Measurements from ENCODE around the gene SPAG5.
"Not testable (repeated sequence)": the region's sequence is repeated elsewhere in the genome, so short reads cannot be mapped to it uniquely, and the experiment has no call there.

The SPAG5 gene

GRCh38 chr17:28612531-28612930 lies 13.7 kb upstream of the SPAG5 start:
- no peak for DNase-seq

GRCh38 chr17:28610376-28610775 lies 11.6 kb upstream of the SPAG5 start:
- no peak for DNase-seq

GRCh38 chr17:28604031-28604430 lies 5.2 kb upstream of the SPAG5 start:
- DNase-seq: not testable (repeated sequence)

- DNase-seq: no peak
Observed at GRCh38 chr17:28599311-28600184, 723 bp upstream of the SPAG5 start.

GRCh38 chr17:28598389-28598788 lies 436 bp downstream of the SPAG5 start:
- no peak for DNase-seq

- no peak for DNase-seq
Observed at GRCh38 chr17:28597606-28598383, 1.0 kb downstream of the SPAG5 start.

GRCh38 chr17:28592260-28592659 lies 6.6 kb downstream of the SPAG5 start:
- no peak for DNase-seq

GRCh38 chr17:28585851-28586250 lies 13.0 kb downstream of the SPAG5 start:
- no peak for DNase-seq

- no peak for DNase-seq
Observed at GRCh38 chr17:28584434-28584833, 14.4 kb downstream of the SPAG5 start.

GRCh38 chr17:28582513-28582912 lies 16.3 kb downstream of the SPAG5 start:
- no peak for DNase-seq

GRCh38 chr17:28580959-28581358 lies 17.9 kb downstream of the SPAG5 start:
- no peak for DNase-seq

GRCh38 chr17:28579526-28579925 lies 19.3 kb downstream of the SPAG5 start:
- no peak for DNase-seq

- DNase-seq: no peak
Observed at GRCh38 chr17:28578246-28579195, 20.3 kb downstream of the SPAG5 start.

- DNase-seq: no peak
Observed at GRCh38 chr17:28577466-28577824, 21.4 kb downstream of the SPAG5 start.

- peak; percentile 97 for DNase-seq
Observed at GRCh38 chr17:28576758-28577465, 21.9 kb downstream of the SPAG5 start, which contains the start of gene ALDOC. Gene ALDOC (minus strand): TSS chr17:28576895. CDS start chr17:28575532, 1,363 bp downstream.

GRCh38 chr17:28576016-28576415 lies 22.8 kb downstream of the SPAG5 start:
- not testable (repeated sequence) for DNase-seq

- no peak for DNase-seq
Observed at GRCh38 chr17:28575126-28575795, 23.6 kb downstream of the SPAG5 start.

- no peak for DNase-seq
Observed at GRCh38 chr17:28574526-28574925, 24.3 kb downstream of the SPAG5 start.

GRCh38 chr17:28573966-28574480 lies 24.8 kb downstream of the SPAG5 start:
- DNase-seq: no peak

- DNase-seq: no peak
Observed at GRCh38 chr17:28573521-28573920, 25.3 kb downstream of the SPAG5 start.

GRCh38 chr17:28573040-28573380 lies 25.8 kb downstream of the SPAG5 start:
- no peak for DNase-seq

Measured in activated effector memory CD4-positive, alpha-beta T cell treated with Interleukin-2 at 50 U/mL for 16 hours (primary cell).